Body of pancreas (tissue), 4 donors: Measurements from ENCODE around the gene ITGB6.

Experiments used
- CTCF ChIP-seq, 7 experiments: fragments of 450-650 bp in 4 of 7; fragments of 200-600 bp in 3 of 7; sonication (generic) in 3 of 7; IDR thresholded peaks; one replicate each; pipeline ENCODE4 v1.5.1; 2016 to 2019; ENCODE audit warnings: antibody characterized with exemption in 7 of 7
- POLR2A ChIP-seq, 3 donors: fragments of 450-650 bp; IDR thresholded peaks; one replicate each; pipeline ENCODE4 v1.6.1; 2016; ENCODE audit warnings: antibody characterized with exemption in 3 of 3, mild to moderate bottlenecking in 2 of 3

- no peak for TF ChIP-seq POLR2A (IDR thresholded peaks at IDR 0.05)
- TF ChIP-seq CTCF (IDR thresholded peaks at IDR 0.05) = no peak
Measured at GRCh38 chr2:160061533-160061932, 138.5 kb downstream of the ITGB6 start.
